Activated CD8-positive, alpha-beta memory T cell treated with anti-CD3 and anti-CD28 coated beads for 4 hours (primary cell): ENCODE measurements around the gene TMEM204.

Experiments
- DNase-seq, 2 donors: peaks; one replicate each; pipeline ENCODE4 v3.0.0-alpha.2; 2020; ENCODE audit warnings: low read depth in 2 of 2

Gene TMEM204

DNA sequence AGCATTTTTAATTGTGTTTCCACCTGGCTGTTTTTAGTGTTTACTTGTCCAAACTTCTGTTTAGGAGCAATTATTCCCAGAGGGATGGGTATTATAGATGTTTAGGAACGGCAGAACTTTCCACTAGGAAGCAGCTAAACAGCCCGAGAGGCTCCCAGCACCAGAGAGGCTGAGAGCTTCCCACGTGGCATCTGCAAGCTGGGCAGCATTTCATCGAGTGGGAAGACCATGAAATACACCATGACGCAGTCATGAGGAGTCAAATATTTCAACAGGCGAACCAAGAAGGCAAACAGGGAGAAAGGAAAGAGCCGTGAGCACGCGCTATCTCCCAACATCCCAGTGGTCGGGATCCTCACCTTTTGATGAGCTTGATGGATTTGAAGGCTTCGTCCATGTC is 24.1 kb downstream of the TMEM204 start:
- no peak for DNase-seq

GRCh38 chr16:1559446-1559975 is 26.0 kb downstream of the TMEM204 start:
- no peak for DNase-seq

- DNase-seq = no peak
These were observed 26.7 kb downstream of the TMEM204 start for GRCh38 chr16:1560153-1560552.

GRCh38 chr16:1560866-1561265 is 27.4 kb downstream of the TMEM204 start:
- no peak for DNase-seq

DNA sequence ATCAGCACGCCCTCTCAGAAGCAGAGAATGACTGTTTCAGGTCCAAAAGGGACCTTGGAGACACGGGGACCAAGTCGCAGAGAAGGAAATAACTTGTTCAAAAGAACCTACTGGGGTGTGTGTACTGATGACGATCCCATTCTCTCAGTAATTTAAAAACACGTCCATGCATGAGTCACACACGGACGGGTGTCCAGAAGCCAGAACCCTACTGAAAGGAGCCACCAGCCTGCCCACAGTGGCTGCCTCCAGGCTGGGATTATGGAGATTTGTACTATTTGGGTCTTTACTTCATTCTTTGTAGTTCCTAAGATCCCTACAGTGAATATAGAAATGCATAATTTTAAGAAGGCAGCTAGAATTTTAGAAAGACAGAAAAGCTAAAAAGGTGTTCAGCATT is 27.8 kb downstream of the TMEM204 start:
- no peak for DNase-seq

- DNase-seq = no peak
These were observed 28.4 kb downstream of the TMEM204 start for GRCh38 chr16:1561836-1562235.

GRCh38 chr16:1563786-1564185 is 30.3 kb downstream of the TMEM204 start:
- DNase-seq = no peak

DNA sequence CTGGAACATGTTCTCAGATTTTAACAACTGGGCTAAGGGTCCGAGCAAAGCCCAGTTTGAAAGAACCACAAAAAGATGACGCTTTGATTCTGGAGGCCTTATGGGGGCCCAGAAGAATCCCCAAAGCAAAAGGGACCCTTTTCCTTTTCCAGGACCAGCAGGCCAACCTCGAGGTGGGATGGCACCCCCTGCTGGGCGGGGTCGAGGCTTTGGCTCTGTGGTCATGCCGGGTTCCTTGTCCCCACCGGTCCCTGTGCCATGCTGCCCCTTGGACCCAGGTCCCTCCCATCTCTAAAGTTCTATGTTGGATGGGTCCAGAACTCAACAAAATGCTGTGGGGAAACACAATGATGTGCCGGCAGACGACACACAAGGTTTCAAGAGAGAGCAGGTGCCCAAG is 30.9 kb downstream of the TMEM204 start:
- no peak for DNase-seq

DNA sequence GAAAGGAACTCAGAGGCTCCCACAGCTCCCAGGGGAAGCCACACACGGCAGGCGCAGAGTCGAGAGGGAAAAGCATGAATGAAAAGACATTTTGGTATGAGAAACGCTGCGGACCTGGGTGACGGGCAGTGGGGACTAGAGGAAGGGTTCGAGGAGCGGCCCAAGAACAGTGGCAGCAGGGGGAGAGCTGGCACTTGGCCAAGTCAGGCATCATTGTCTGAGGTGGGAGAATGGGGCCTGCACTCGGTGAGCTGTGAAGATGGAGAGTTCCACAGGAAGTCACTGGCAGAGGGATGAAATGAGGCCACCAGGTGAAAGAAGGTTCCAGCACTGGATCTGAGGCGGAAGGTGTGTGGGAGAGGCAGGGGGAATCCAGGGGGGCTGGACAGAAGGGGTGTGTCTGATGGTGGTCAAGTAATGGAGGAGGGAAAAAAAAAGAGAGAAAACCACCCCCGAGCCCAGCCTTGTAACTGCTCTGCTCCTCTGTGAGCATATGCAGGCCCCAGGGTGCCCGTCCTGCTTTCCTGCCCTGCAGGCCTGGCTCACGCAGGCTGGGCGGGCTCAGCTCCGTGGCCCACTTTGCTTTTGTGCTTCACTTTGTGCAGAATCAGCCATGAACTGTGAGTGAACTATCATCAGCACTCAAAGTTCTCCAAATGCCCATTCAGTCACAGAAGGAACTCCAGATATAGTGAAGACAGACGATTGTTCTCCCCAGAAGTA is 31.8 kb downstream of the TMEM204 start:
- DNase-seq = no peak

DNA sequence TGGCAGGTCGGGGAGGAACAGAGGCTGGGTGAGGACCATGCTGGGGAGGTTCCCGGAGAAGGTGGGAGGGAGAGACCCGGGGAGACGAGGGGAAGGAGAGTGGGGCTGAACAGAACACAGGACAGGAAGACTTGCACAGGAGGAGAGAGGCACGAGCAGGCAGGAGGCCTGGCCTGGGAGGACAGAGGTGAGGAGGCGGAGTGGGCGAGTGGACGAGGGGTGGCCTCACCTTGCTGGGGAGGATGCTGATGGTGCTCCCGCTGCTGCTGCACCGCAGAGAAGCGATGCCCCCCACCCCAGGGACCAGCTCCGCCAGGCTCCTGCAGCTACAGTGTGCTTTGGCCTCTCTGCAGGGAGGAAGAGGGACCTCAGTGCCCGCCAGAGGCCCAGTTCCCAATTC is 34.5 kb downstream of the TMEM204 start:
- no peak for DNase-seq

GRCh38 chr16:1571012-1571671 is 37.7 kb downstream of the TMEM204 start:
- DNase-seq = no peak

DNA sequence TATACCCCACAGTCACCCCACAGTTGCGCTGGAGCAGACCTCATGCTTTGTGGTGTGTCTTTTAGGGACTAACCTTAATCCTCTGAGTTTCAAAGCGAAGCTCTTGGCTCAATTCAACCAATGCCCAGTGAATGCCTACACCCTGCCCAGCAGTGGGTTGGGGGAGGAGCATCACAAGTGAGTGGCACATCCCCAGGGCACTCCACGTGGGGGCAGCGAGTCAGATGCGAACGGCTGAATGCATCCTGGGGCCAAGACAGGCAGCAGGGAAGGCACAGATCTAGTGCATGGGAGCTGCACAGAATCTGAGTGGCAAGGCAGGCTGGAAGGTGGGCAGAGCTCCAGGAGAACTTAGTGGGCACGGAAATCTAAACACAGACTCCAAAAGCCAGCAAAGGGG is 39.2 kb downstream of the TMEM204 start:
- no peak for DNase-seq

- no peak for DNase-seq
These were observed 39.8 kb downstream of the TMEM204 start for GRCh38 chr16:1573301-1573700.

DNA sequence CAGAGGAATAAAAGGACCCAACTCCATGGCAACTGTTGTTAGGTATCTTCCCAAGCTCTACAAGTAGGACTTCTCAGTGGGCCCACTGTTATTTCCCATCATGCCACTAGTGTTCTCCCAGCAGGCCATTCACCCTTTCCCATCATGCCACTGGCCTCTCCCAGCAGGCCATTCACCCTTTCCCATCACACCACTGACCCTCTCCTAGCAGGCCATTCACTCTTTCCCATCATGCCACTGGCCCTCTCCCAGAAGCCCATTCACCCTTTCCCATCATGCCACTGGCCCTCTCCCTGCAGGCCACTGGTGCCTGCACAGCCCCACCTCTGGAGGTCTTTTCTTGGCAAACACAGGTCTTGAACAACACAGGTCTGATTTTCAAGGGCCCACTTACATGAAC is 42.1 kb downstream of the TMEM204 start:
- DNase-seq = no peak

DNA sequence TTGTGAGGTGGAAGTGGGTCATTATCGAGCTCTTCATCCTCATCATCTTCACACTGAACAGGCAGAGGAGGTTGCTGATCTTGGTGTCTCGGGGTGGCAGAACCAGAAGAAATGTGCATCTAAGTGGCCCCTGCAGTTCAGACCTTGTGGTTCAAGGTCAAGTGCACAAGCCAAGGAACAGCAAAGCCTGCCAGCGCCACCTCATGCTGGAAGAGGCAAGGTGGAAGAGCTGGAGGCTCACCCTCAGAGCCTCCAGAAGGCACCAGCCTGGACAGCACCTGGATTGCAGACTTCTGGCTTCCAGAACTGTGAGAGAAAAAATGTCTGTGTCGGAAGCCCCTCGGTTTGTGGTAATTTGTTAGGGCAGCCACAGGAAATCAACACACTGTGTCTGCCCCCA is 45.7 kb downstream of the TMEM204 start:
- no peak for DNase-seq

DNA sequence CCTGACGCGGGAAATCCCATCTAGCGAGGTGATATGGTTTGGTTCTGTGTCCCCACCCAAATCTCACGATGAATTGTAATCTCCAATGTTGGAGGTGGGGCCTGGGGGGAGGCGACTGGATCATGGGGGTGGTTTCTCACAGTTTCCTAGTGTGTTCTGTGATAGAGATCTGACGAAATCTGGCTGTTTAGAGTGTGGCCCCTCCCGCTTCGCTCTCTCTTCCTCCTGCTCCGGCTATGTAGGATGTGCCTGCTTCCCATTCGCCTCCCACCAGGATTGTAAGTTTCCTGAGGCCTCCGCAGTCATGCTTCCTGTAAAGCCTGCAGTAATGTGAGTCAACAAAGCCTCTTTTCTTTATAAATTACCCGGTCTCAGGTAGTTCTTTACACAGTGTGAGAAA is 46.8 kb downstream of the TMEM204 start:
- no peak for DNase-seq

- DNase-seq = no peak
These were observed 47.5 kb downstream of the TMEM204 start for GRCh38 chr16:1580956-1581355.

DNA sequence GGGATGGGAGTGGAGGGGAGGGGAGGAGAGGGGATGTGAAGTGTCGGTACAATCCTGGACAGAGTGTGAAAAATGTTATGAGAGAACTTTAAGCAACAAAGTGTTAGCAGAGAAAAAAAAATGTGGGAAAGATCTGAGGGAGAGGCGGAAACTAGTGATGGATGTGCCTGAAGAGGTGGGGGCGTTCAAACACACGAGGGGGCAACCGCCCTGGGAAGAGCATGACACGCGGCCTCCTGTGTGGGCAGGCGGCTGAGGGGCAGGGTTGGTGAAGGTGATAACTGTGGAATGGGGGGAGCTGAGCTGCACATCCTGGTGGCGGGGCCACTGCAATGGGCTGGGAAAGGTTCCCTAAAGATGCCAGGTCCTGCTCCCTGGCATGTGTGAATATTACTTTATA is 48.3 kb downstream of the TMEM204 start:
- no peak for DNase-seq

DNA sequence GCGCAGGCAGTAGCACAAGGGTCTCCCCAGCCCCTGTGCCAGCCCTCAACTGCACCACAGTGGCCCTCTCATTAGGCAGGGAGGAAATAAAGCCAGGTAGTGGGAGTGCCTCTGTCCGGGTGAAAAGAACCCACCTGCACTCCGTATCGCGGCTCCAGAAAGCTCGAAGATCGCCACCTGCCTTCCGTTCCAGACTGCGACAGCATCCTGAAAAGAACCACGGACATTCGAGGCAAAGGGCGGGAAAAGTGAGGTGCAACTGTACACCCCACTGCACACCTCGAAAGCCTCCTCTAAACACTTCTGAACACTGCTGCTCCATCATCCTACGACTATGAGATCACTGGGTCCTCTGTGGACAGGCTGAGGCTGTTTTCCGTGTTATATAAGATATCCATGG is 49.7 kb downstream of the TMEM204 start:
- DNase-seq = no peak

DNA sequence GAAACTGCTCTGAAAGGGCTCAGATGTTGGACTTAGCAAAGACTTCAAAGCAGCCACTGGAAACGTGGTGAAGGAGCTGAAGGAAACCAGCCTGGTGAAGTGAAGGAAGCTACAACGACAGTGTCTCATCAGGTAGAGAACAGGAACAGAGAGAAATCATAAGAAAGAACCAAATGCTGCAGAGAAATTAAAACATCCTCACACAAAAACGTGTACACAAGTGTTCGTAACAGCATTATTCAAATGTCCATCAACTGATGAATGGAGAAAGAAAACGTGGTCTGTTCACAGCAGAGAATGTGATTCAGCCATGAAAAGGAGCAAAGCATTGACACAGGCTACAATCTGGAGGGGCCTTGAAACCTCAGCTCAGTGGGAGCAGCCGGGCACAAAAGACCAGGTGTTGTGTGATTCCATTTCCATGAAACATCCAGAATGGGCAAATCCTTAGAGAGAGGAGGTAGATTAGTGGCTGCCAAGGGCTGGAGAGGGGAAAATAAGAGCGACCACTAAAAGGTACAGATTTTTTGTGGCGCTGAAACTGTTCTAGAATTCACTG is 51.5 kb downstream of the TMEM204 start:
- DNase-seq = no peak

DNA sequence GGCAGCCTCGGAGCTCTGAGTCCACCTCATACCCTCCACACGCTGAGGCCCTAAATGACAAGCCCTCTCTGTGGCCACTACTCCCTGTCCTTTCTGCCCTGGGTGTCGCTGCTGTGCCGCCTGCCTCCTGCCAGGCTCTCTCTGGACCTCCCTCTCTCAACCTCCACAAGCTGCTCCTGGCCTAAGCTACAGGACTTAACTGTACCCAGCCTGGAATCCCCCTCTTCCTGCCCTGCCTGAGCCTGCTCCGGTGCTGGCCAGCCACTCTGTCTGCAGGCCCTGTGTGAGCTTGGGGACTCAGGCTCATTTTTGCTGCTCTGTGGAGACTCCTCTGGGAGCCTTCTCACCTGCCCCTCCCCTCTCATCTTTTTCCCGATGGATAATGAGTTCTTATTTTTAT is 56.9 kb downstream of the TMEM204 start:
- DNase-seq = no peak

GRCh38 chr16:1590930-1591705 is 57.7 kb downstream of the TMEM204 start:
- DNase-seq = no peak
